Esophagus (tissue), 2 donors: ENCODE data around the gene TOR2A. TPM values are rescaled to one million over a fixed set of nuclear protein-coding genes. Genes with fewer than 3 reads are reported as not detected.

Experiments
- H3K27ac ChIP-seq, 2 donors: one replicate each; pipeline ENCODE4 v1.5.1; 2013; ENCODE audit warnings: low read depth in 2 of 2, mild to moderate bottlenecking in 2 of 2, inconsistent platforms in 1 of 2, low read length in 1 of 2, moderate library complexity in 1 of 2
- H3K27me3 ChIP-seq, 2 donors: one replicate each; pipeline ENCODE4 v1.6.1; 2013; ENCODE audit warnings: low read length in 2 of 2, control low read depth in 1 of 2, mild to moderate bottlenecking in 1 of 2; ENCODE audit not compliant: insufficient read depth in 2 of 2, control insufficient read depth in 1 of 2
- H3K36me3 ChIP-seq, 2 donors: one replicate each; pipeline ENCODE4 v1.6.1; 2013; ENCODE audit warnings: low read length in 1 of 2; ENCODE audit not compliant: control insufficient read depth in 2 of 2, insufficient read depth in 2 of 2
- H3K4me1 ChIP-seq, 2 donors: one replicate each; pipeline ENCODE4 v1.6.1; 2013; ENCODE audit warnings: low read length in 1 of 2; ENCODE audit not compliant: control insufficient read depth in 2 of 2, insufficient read depth in 2 of 2
- H3K4me3 ChIP-seq, 2 donors: one replicate each; pipeline ENCODE4 v1.5.1; 2013; ENCODE audit warnings: low read length in 2 of 2, mild to moderate bottlenecking in 2 of 2, low read depth in 1 of 2, moderate library complexity in 1 of 2
- H3K9me3 ChIP-seq, 2 donors: one replicate each; pipeline ENCODE4 v1.6.1; 2013; ENCODE audit warnings: mild to moderate bottlenecking in 2 of 2, low read depth in 1 of 2, low read length in 1 of 2, moderate library complexity in 1 of 2; ENCODE audit not compliant: control insufficient read depth in 2 of 2, insufficient read depth in 1 of 2
- WGBS, 2 donors: extraction: QIAGEN DNeasy Blood & Tissue Kit; methylation state at CpG; one replicate each; pipeline ENCODE4 v1.1.7; 2013; 5-methylcytosine and 5-hydroxymethylcytosine counted together
- polyA plus RNA-seq, 2 donors: library from polyadenylated mRNA; stranded (reverse); fragments of 200-250 nt; gene quantifications; one replicate each; pipeline ENCODE4 v1.2.3, GENCODE V29; 2013
- donor health status: healthy with polysubstance abuse.
- donor health status: Bipolar disorder and iron deficiency.

Gene TOR2A
- polyA plus RNA-seq, 2 donors: 10.0 to 13.2 TPM

DNA sequence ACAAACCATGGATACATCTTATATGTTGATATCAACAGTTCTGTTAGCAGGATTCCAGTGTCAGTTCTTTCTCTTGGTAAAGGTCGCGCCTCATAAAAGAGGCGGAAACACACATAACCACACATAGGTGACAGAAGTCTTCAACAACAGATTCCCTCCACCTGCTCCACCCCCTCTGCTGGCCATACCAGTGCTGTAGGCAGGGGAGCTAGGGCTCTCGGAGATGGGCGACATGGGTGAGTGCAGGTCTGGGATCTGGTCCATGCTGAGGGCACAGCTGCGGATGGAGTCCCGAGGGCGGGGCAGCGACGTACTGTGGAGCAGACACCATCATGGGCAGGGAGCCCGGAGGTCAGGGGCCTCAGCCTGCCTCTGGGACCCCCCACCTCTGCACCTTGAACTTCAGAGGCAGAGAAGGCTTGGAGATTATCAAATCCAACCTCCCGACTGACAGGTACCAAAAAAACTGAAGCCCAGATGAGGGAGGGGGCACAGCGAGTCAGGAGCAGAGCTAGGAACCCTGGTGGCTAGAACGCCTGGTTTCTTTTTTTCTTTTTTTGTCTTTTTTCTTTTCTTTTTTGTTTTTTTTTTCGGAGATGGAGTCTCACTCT is 12.0 kb upstream of the TOR2A start:
- 78 to 79% methylated on average over 15 of the region's 15 CpGs for WGBS, 2 donors
- H3K4me3 ChIP-seq: no peak overlapping the region
- H3K9me3 ChIP-seq: no peaks in the 10 kb centered on the region
- H3K36me3 ChIP-seq: peaks cover 2 to 4% of the 10 kb centered on the region in 2 donors
- no peak overlapping the region for H3K27ac ChIP-seq
- peaks cover 2% of the 10 kb centered on the region in 2 donors for H3K4me1 ChIP-seq
- no peaks in the 10 kb centered on the region for H3K27me3 ChIP-seq

GRCh38 chr9:127744398-127745110 is 9.5 kb upstream of the TOR2A start:
- H3K36me3 ChIP-seq: peaks cover 2 to 4% of the 10 kb centered on the region in 2 donors
- no peaks in the 10 kb centered on the region for H3K9me3 ChIP-seq
- no peak overlapping the region for H3K27ac ChIP-seq
- whole genome bisulfite sequencing, 2 donors: 91 to 93% methylated on average over 19 of the region's 19 CpGs
- no peak overlapping the region for H3K4me3 ChIP-seq
- no peaks in the 10 kb centered on the region for H3K27me3 ChIP-seq
- H3K4me1 ChIP-seq: peaks cover 0 to 11% of the 10 kb centered on the region in 2 donors

DNA sequence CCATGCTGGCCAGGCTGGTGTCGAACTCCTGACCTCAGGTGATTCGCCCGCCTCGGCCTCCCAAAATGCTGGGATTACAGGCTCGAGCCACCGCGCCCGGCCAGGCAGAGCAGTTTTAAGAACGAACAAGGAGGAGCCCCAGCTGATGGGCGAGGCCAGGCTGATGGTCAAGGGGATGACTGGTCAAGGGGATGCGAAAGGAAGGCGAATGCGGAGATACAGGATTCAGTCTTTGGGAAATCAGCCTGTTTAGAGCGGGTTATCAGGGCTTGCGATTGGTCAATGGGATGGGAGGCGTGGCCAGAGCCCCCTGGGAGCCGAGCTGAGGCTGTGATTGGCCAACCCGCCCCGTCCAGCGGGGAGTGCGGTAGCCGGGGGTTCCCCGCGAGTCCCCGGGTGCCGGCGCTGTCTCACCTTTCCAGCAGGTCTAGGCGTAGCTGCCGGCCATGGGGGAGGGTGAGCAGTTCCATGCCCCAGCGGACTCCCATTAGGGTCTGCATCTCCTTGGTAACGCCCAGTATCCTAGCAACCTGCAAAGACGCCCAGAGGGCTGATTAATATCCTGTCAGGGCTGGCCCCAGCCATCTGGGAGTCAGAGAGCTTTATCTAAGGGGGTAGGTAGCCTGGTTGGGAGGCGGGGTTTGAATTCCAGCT is 7.5 kb upstream of the TOR2A start:
- Histone ChIP-seq H3K27ac (no peak overlapping the region), H3K27me3 (no peaks in the 10 kb centered on the region), H3K9me3 (no peaks in the 10 kb centered on the region), H3K4me3 (no peak overlapping the region), H3K4me1 (peaks cover 0 to 11% of the 10 kb centered on the region in 2 donors), H3K36me3 (peaks cover 0 to 2% of the 10 kb centered on the region in 2 donors)
- WGBS, 2 donors: 35 to 41% methylated on average over 33 of the region's 33 CpGs

- Histone ChIP-seq H3K9me3 (no peaks in the 10 kb centered on the region), H3K36me3 (peaks cover 0 to 2% of the 10 kb centered on the region in 2 donors), H3K27ac (no peak overlapping the region), H3K4me3 (no peak overlapping the region), H3K4me1 (peaks cover 0 to 11% of the 10 kb centered on the region in 2 donors), H3K27me3 (no peaks in the 10 kb centered on the region)
- WGBS, 2 donors: 58 to 68% methylated on average over 38 of the region's 38 CpGs
These were observed 6.8 kb upstream of the TOR2A start for GRCh38 chr9:127741831-127742434.

GRCh38 chr9:127739614-127740330 is 4.7 kb upstream of the TOR2A start:
- H3K27me3 ChIP-seq: no peaks in the 10 kb centered on the region
- H3K36me3 ChIP-seq: peaks cover 0 to 2% of the 10 kb centered on the region in 2 donors
- H3K4me3 ChIP-seq: no peak overlapping the region
- H3K9me3 ChIP-seq: no peaks in the 10 kb centered on the region
- H3K27ac ChIP-seq: peak overlapping the region; percentile 72 to 83
- WGBS, 2 donors: 54 to 65% methylated on average over 17 to 19 of the region's 19 CpGs
- peaks cover 0 to 11% of the 10 kb centered on the region in 2 donors for H3K4me1 ChIP-seq

GRCh38 chr9:127738666-127739065 is 3.6 kb upstream of the TOR2A start:
- no peaks in the 10 kb centered on the region for H3K9me3 ChIP-seq
- H3K27me3 ChIP-seq: no peaks in the 10 kb centered on the region
- H3K4me3 ChIP-seq: no peak overlapping the region
- H3K27ac ChIP-seq: no peak overlapping the region
- WGBS, 2 donors: 86 to 89% methylated on average over 13 of the region's 13 CpGs
- peaks cover 5 to 17% of the 10 kb centered on the region in 2 donors for H3K4me1 ChIP-seq
- peaks cover 0 to 2% of the 10 kb centered on the region in 2 donors for H3K36me3 ChIP-seq

DNA sequence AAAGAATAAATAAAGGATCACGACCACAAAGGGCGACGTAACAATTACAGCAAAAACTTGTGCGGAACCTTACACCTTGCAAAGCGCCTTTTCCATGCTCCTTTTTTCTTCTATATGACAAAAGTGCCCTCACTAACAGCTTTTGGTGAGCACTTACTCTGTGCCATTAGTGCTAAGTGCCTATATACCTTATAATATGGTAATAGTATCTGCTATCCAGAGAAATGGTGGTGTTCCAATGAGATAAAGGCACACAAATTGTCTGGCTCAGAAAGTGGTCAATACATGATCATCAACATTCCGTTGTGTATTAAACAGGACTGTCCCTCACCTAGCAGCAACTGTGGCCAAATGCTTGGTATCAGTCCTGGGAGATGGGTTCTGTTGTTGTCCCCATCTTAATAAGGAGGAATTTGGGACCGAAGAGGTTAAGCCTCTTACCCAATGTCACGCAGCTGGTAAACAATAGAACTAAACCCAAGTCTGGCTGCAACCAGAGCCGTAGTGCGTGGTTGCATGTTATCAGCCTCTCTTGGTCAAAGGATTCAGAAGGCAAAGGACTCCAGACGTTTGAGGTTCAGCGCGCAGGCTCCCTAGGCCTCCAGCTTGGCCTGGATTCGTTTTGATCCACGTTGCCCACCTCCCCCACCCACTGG is 564 bp upstream of the TOR2A start:
- H3K27ac ChIP-seq: peak overlapping the region in 1 of 2 donors; percentile 8
- peaks cover 5 to 10% of the 10 kb centered on the region in 2 donors for H3K4me1 ChIP-seq
- H3K4me3 ChIP-seq: no peak overlapping the region
- no peaks in the 10 kb centered on the region for H3K9me3 ChIP-seq
- H3K36me3 ChIP-seq: peaks cover 3 to 11% of the 10 kb centered on the region in 2 donors
- H3K27me3 ChIP-seq: no peaks in the 10 kb centered on the region
- WGBS, 2 donors: 22 to 26% methylated on average over 15 of the region's 15 CpGs

GRCh38 chr9:127734247-127734746 is 797 bp downstream of the TOR2A start:
- Histone ChIP-seq H3K27ac (peak overlapping the region; percentile 94 to 98), H3K27me3 (no peaks in the 10 kb centered on the region), H3K4me1 (peaks cover 5 to 6% of the 10 kb centered on the region in 2 donors), H3K9me3 (no peaks in the 10 kb centered on the region), H3K4me3 (peak overlapping the region; percentile 65 to 67), H3K36me3 (peaks cover 3 to 11% of the 10 kb centered on the region in 2 donors)
- whole genome bisulfite sequencing, 2 donors: 46 to 51% methylated on average over 22 of the region's 22 CpGs
